ENCODE data around the gene PRSS22. TPM values are rescaled to one million over a fixed set of nuclear protein-coding genes. Genes with fewer than 3 reads are reported as not detected.

Gene PRSS22
- total RNA-seq, 1 donor from 2014 or later = not detected

DNA sequence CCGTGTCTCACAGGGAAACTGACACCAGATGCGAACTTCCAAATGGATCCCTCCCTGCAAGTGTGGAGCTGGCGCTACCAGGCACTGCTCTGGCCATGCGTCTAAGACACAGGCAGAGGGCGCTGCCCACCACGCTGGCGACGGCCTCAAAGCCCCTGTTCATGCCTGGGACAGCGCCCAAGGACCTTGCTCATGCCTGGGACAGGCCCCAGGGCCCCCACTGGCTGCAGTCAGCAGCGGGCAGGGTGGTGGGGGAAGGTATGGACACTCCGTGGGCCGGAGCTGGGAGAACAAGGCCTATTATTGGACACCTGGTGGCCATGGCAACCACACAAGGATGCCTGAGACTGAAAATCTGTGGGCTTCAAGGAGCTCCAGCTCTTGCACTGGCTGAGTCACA, 19.0 kb downstream of the PRSS22 start:
- H3K27ac Mint-ChIP-seq = no peak overlapping the region

DNA sequence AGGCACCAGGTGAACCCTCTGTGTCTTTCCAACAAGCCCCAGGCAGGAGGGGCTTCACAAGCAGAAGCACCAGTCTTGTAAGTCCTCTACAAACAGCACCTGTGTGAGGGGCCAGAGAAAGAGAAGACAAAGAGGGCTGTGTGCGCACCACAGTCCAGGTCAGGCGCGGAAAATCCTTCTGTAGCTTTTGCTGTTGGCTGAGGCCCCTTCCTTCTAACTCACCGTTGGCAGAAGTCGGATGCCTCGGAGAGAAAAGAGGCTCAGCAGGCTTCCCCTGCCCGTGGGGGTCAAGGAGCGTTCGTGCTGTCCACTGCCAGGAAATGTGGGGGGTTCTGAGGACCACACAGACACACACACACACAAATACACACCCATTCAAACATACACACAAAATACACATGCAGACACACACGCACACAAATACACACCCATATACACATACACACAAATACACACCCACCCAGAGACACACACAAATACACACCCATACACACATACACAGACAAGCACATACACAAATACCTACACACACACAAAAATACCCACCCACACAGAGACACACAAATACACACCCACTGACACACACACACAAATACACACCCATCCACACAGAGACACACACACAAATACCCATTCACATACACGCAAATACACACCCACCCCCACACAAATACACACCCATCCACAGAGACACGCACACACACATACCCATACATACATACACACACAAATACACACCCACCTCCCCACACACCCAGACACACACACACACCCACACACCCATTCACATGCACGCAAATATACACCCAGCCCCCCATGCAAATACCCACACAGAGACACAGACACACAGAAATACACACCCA, 21.1 kb downstream of the PRSS22 start:
- ChIA-PET POLR2A (no interaction called here), CTCF (no interaction called here)
- peaks cover 34% of the 10 kb centered on the region for H3K27me3 Mint-ChIP-seq
- no peaks in the 10 kb centered on the region for H3K9me3 Mint-ChIP-seq
- intact Hi-C loops (cut with micrococcal nuclease) = no loop called here
- TF ChIP-seq, protein P1, sequence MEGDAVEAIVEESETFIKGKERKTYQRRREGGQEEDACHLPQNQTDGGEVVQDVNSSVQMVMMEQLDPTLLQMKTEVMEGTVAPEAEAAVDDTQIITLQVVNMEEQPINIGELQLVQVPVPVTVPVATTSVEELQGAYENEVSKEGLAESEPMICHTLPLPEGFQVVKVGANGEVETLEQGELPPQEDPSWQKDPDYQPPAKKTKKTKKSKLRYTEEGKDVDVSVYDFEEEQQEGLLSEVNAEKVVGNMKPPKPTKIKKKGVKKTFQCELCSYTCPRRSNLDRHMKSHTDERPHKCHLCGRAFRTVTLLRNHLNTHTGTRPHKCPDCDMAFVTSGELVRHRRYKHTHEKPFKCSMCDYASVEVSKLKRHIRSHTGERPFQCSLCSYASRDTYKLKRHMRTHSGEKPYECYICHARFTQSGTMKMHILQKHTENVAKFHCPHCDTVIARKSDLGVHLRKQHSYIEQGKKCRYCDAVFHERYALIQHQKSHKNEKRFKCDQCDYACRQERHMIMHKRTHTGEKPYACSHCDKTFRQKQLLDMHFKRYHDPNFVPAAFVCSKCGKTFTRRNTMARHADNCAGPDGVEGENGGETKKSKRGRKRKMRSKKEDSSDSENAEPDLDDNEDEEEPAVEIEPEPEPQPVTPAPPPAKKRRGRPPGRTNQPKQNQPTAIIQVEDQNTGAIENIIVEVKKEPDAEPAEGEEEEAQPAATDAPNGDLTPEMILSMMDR (IDR thresholded peaks at IDR 0.05) = no peak
- H3K36me3 Mint-ChIP-seq (ENCODE audit: low read depth) = no peaks in the 10 kb centered on the region
- ATAC-seq (ENCODE audit: low read depth) = no peak
- H3K27ac Mint-ChIP-seq = no peak overlapping the region
- peaks cover 6% of the 10 kb centered on the region for H3K4me1 Mint-ChIP-seq
- DNase-seq = no peak
- H3K4me3 Mint-ChIP-seq = no peak overlapping the region

More for the DNA sequence above, 19.0 kb downstream of the PRSS22 start:
- intact Hi-C loops (cut with micrococcal nuclease) = loop anchor here (1.0 kb wide), 2 partner anchors 29 to 80 kb away; no protein-coding TSS in a partner anchor
- DNase-seq (no peak), ATAC-seq (ENCODE audit: low read depth) (peak; percentile 54)
- Mint-ChIP-seq H3K4me3 (no peak overlapping the region), H3K27me3 (peaks cover 28% of the 10 kb centered on the region), H3K36me3 (ENCODE audit: low read depth) (no peaks in the 10 kb centered on the region), H3K9me3 (no peaks in the 10 kb centered on the region), H3K4me1 (peaks cover 15% of the 10 kb centered on the region)
- TF ChIP-seq, protein P1 (IDR thresholded peaks at IDR 0.05) = no peak
- POLR2A ChIA-PET = interaction anchor here (0.6 kb wide), 2 partner anchors 51 to 587 kb away, joined by 3 to 5 read pairs; partner anchors contain the start of gene ECI1
- CTCF ChIA-PET = interaction anchor here (1.0 to 1.4 kb wide), 4 partner anchors 29 to 88 kb away, joined by 3 to 7 read pairs (median 4); no protein-coding TSS in a partner anchor

DNA sequence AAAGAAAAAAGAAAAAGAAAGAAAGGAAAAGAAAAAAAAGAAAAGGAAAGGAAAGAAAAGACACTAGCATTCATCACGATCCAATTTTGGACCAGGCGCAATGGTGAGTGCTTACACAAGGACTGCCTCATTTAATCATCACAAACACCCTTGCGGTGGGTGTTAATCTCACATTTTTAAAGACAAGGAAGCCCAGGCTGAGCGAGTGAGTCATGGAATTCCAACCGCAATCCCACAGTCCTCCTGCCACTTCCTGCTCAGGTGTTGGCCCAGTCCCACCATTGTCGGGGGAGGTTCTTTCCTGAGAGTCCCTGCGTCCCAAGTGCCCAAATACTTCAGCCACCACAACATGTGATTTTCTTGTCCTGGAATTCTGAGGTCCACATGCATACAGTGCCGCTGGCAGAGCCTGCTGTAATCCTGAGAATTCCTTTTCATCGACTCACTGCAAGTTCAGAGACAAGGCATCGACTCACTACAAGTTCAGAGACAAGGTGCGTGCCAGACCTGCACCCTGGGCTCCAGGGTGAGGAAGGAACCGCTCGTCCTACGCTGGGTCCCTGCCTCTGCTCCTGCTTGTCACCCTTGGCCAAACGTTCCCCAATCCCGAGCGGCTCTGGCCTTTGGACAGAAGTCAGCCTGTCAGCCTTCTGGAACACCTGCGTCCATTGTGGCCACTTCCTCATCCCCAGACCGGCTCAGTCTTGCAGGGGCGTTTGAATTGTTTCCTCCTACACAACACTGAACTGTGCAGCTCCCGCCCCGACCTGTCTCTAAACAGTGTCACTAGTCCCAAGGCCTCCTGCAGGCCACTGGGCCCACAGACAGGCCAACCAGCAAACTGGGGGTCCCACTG, 22.1 kb downstream of the PRSS22 start:
- Mint-ChIP-seq H3K27ac (no peak overlapping the region), H3K4me1 (peaks cover 2% of the 10 kb centered on the region), H3K4me3 (no peak overlapping the region), H3K36me3 (ENCODE audit: low read depth) (no peaks in the 10 kb centered on the region), H3K9me3 (no peaks in the 10 kb centered on the region), H3K27me3 (peaks cover 42% of the 10 kb centered on the region)
- intact Hi-C loops (cut with micrococcal nuclease) = no loop called here
- no peak for DNase-seq
- ChIA-PET CTCF (no interaction called here), POLR2A (no interaction called here)
- TF ChIP-seq, protein P1 (IDR thresholded peaks at IDR 0.05) = no peak
- no peak for ATAC-seq (ENCODE audit: low read depth)

DNA sequence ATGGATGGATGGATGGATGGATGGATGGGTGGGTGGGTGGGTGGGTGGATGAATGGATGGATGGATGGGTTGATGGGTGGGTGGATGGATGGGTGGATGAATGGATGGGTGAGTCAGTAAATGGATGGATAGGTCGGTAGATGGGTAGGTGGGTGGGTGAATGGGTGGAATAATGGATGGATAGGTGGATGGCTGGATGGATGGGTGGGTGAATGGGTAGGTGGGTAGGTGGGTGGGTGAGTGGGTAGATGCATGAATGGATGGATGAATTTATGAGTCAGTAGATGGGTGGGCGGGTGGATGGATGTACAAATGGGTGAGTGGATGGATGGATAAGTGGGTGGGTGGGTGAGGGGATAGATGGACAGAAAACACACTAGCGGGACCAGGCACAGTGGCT, 23.0 kb downstream of the PRSS22 start:
- Mint-ChIP-seq H3K4me3 (no peak overlapping the region), H3K9me3 (no peaks in the 10 kb centered on the region), H3K4me1 (no peaks in the 10 kb centered on the region), H3K27ac (no peak overlapping the region), H3K36me3 (ENCODE audit: low read depth) (no peaks in the 10 kb centered on the region), H3K27me3 (peaks cover 46% of the 10 kb centered on the region)
- TF ChIP-seq, protein P1 (IDR thresholded peaks at IDR 0.05) = no peak
- POLR2A ChIA-PET = no interaction called here
- no peak for DNase-seq
- intact Hi-C loops (cut with micrococcal nuclease) = no loop called here
- no peak for ATAC-seq (ENCODE audit: low read depth)
- CTCF ChIA-PET = no interaction called here

DNA sequence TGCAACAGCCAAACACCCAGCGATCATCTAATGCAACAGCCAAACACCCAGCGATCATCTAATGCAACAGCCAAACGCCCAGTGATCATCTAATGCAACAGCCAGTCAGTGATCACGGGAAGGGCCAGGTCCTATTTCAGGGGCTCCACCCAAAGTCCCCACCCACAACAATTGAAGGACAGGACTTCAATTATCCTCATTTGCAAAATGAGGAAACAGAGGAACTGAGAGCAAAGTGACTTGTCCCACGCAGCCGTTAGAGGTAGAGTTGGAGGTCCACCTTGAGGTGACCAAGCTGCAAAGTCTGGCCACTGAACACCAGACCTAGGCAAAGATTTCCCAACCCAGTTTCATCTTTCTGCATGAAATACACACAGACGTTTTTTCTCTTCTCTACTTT, 24.2 kb downstream of the PRSS22 start:
- no peak overlapping the region for H3K4me3 Mint-ChIP-seq
- H3K36me3 Mint-ChIP-seq (ENCODE audit: low read depth) = no peaks in the 10 kb centered on the region
- ATAC-seq (ENCODE audit: low read depth) = no peak

More for the DNA sequence above, 24.2 kb downstream of the PRSS22 start:
- Mint-ChIP-seq H3K4me1 (no peaks in the 10 kb centered on the region), H3K27me3 (peaks cover 46% of the 10 kb centered on the region), H3K9me3 (no peaks in the 10 kb centered on the region), H3K27ac (no peak overlapping the region)
- intact Hi-C loops (cut with micrococcal nuclease) = no loop called here
- ChIA-PET CTCF (no interaction called here), POLR2A (no interaction called here)
- DNase-seq = no peak
- TF ChIP-seq, protein P1 (IDR thresholded peaks at IDR 0.05) = no peak
